ENCODE data around the gene ABL2.
"Not testable (repeated sequence)": the region's sequence is repeated elsewhere in the genome, so short reads cannot be mapped to it uniquely, and the experiment has no call there.

The ABL2 gene

DNA sequence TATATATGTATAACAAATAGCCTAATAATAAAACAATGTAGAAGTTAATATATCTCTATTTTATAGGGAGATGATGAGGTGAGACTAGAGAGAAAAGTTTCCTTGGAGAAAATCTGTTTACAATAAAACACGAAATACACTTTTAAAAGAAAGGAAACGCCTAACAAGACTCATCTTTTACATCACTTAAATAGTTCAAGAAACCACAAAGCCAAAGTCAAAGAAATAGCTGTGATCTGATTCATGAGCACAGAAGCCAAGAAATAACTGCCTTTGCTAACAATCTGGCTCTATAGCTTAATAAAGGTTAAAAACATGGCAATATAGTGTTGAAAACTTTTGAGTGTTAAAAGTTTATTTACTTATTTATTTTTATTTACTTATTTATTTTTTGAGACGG is 86.2 kb downstream of the ABL2 start:
- Histone ChIP-seq H3K4me1 (ENCODE audit: control insufficient read depth, insufficient read depth, low read depth, low read length) (peaks cover 10% of the 10 kb centered on the region), H3K18ac (ENCODE audit: low read depth in 1 of 2, low read length in 2 of 2) (no peak overlapping the region)
- WGBS, result 21% methylated on average over 2 of the region's 3 CpGs

DNA sequence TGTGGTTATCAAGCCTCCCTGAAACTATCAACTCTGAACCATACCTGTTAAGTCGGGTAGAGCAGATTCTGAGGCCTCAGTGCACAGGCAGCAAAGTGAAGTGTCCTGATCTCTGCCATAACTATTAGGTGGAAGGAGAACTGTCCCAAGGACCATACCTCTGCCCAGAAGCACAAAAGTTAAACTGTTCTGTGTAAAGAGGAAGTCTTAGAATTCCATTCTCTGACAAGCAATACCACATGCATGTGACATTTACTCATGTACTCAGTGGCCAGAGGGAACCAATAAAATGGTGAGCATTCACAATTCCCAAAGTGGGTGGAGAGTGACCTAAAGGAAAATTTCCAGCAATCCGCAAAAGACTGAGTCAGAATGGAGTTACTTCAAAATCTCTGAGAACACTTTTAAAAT is 86.6 kb downstream of the ABL2 start:
- Histone ChIP-seq H3K36me3 (ENCODE audit: control insufficient read depth in 1 of 2, insufficient read depth in 2 of 2, low read depth in 1 of 2, low read length in 2 of 2) (peaks cover 12 to 27% of the 10 kb centered on the region in 2 experiments), H3K18ac (ENCODE audit: low read depth in 1 of 2, low read length in 2 of 2) (peak overlapping the region; percentile 11 to 28), H3K4ac (ENCODE audit: low read depth in 1 of 2, low read length in 2 of 2) (no peak overlapping the region), H2BK12ac (ENCODE audit: low read length in 2 of 2) (no peak overlapping the region), H3K4me3 (ENCODE audit: insufficient read depth in 1 of 2, low read depth in 1 of 2, low read length in 2 of 2) (peak overlapping the region; percentile 20 to 92), H4K8ac (ENCODE audit: low read length) (no peak overlapping the region), H2AK5ac (ENCODE audit: low read length, severe bottlenecking) (peak overlapping the region; percentile 12), H3K4me1 (ENCODE audit: control insufficient read depth, insufficient read depth, low read depth, low read length) (peaks cover 10% of the 10 kb centered on the region), H3K9me3 (ENCODE audit: control insufficient read depth, low read length) (no peaks in the 10 kb centered on the region), H2AFZ (ENCODE audit: low read depth, low read length) (no peak overlapping the region), H3K27me3 (ENCODE audit: control insufficient read depth in 1 of 2, insufficient read depth in 1 of 2, low read length in 2 of 2) (no peaks in the 10 kb centered on the region), H4K91ac (ENCODE audit: low read length) (no peak overlapping the region), H3K79me1 (replicated peaks; ENCODE audit: low read length, poor library complexity, severe bottlenecking) (peaks cover 5% of the 10 kb centered on the region), H3K9ac (ENCODE audit: low read length) (peak overlapping the region; percentile 99), H3K4me2 (ENCODE audit: low read length, poor library complexity, severe bottlenecking) (peak overlapping the region; percentile 17), H2BK15ac (ENCODE audit: low read depth, poor library complexity, severe bottlenecking) (no peak overlapping the region), H2BK120ac (ENCODE audit: low read depth, low read length) (no peak overlapping the region), H3K23ac (ENCODE audit: low read length in 2 of 2) (no peak overlapping the region), H3K27ac (ENCODE audit: low read length, poor library complexity, severe bottlenecking) (peak overlapping the region; percentile 90), H3K14ac (ENCODE audit: low read length in 2 of 2) (no peak overlapping the region), H2BK5ac (ENCODE audit: low read depth, low read length, poor library complexity, severe bottlenecking) (peak overlapping the region; percentile 86)
- peak; percentile 99 for DNase-seq
- WGBS, result 0% methylated on average over 1 of the region's 2 CpGs

More for the DNA sequence above, 86.2 kb downstream of the ABL2 start:
- Histone ChIP-seq H3K4ac (ENCODE audit: low read depth in 1 of 2, low read length in 2 of 2) (no peak overlapping the region), H2AFZ (ENCODE audit: low read depth, low read length) (no peak overlapping the region), H3K9me3 (ENCODE audit: control insufficient read depth, low read length) (no peaks in the 10 kb centered on the region), H3K36me3 (ENCODE audit: control insufficient read depth in 1 of 2, insufficient read depth in 2 of 2, low read depth in 1 of 2, low read length in 2 of 2) (peaks cover 15 to 25% of the 10 kb centered on the region in 2 experiments), H2AK5ac (ENCODE audit: low read length, severe bottlenecking) (no peak overlapping the region), H3K4me2 (ENCODE audit: low read length, poor library complexity, severe bottlenecking) (no peak overlapping the region), H3K9ac (ENCODE audit: low read length) (peak overlapping the region; percentile 99), H3K27me3 (ENCODE audit: control insufficient read depth in 1 of 2, insufficient read depth in 1 of 2, low read length in 2 of 2) (no peaks in the 10 kb centered on the region), H3K14ac (ENCODE audit: low read length in 2 of 2) (no peak overlapping the region), H3K27ac (ENCODE audit: low read length, poor library complexity, severe bottlenecking) (peak overlapping the region; percentile 90), H2BK120ac (ENCODE audit: low read depth, low read length) (no peak overlapping the region), H4K91ac (ENCODE audit: low read length) (no peak overlapping the region), H2BK12ac (ENCODE audit: low read length in 2 of 2) (no peak overlapping the region), H4K8ac (ENCODE audit: low read length) (no peak overlapping the region), H2BK15ac (ENCODE audit: low read depth, poor library complexity, severe bottlenecking) (no peak overlapping the region), H3K4me3 (ENCODE audit: insufficient read depth in 1 of 2, low read depth in 1 of 2, low read length in 2 of 2) (peak overlapping the region in 1 of 2 experiments; percentile 92), H3K23ac (ENCODE audit: low read length in 2 of 2) (no peak overlapping the region), H2BK5ac (ENCODE audit: low read depth, low read length, poor library complexity, severe bottlenecking) (no peak overlapping the region), H3K79me1 (replicated peaks; ENCODE audit: low read length, poor library complexity, severe bottlenecking) (peaks cover 8% of the 10 kb centered on the region)
- peak; percentile 96 for DNase-seq

DNA sequence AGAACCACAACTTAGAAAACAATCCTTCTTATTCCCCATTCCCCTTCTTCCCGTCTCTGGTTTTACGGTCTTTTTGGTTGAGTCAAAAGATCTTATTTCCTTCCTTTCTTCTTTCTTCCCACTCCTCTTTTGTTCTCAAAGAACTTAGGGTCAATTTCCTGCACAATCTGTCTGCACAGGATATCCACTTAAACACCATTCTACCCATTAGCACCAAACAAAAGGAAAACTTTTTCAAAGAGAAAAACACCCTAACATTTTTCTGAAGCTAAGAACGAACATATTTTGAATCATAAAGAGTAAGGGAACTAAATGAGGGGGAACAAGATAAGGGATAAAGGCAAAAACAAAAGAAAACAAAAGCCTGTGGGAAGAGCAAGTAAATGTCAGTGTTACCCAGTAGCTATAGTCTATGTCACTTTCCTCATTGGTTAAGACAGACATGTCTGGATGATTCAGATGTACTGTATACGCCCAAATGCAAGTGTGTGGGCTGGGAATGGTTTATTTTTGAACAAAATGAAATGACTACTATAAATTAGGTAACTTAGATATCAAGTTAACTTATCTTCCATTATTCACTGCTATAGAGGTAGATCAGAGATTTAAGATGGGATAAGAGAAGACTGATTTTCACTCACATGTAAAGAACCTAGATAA is 87.8 kb downstream of the ABL2 start:
- H4K8ac ChIP-seq (ENCODE audit: low read length), result no peak overlapping the region
- H2AK5ac ChIP-seq (ENCODE audit: low read length, severe bottlenecking), result no peak overlapping the region
- no peak overlapping the region for H2BK15ac ChIP-seq (ENCODE audit: low read depth, poor library complexity, severe bottlenecking)
- H3K27me3 ChIP-seq (ENCODE audit: control insufficient read depth in 1 of 2, insufficient read depth in 1 of 2, low read length in 2 of 2), result no peaks in the 10 kb centered on the region
- DNase-seq, result peak; percentile 86
- H2BK12ac ChIP-seq (ENCODE audit: low read length in 2 of 2), result no peak overlapping the region
- H3K27ac ChIP-seq (ENCODE audit: low read length, poor library complexity, severe bottlenecking), result peak overlapping the region; percentile 76
- no peak overlapping the region for H4K91ac ChIP-seq (ENCODE audit: low read length)
- no peak overlapping the region for H3K4me2 ChIP-seq (ENCODE audit: low read length, poor library complexity, severe bottlenecking)
- peak overlapping the region in 1 of 2 experiments; percentile 92 for H3K4me3 ChIP-seq (ENCODE audit: insufficient read depth in 1 of 2, low read depth in 1 of 2, low read length in 2 of 2)
- no peak overlapping the region for H3K14ac ChIP-seq (ENCODE audit: low read length in 2 of 2)
- no peak overlapping the region for H3K18ac ChIP-seq (ENCODE audit: low read depth in 1 of 2, low read length in 2 of 2)
- no peak overlapping the region for H2AFZ ChIP-seq (ENCODE audit: low read depth, low read length)
- H3K79me1 ChIP-seq (replicated peaks; ENCODE audit: low read length, poor library complexity, severe bottlenecking), result peaks cover 4% of the 10 kb centered on the region
- H3K9ac ChIP-seq (ENCODE audit: low read length), result peak overlapping the region; percentile 99
- H3K4me1 ChIP-seq (ENCODE audit: control insufficient read depth, insufficient read depth, low read depth, low read length), result peaks cover 12% of the 10 kb centered on the region
- H3K23ac ChIP-seq (ENCODE audit: low read length in 2 of 2), result no peak overlapping the region
- 13% methylated on average over 3 of the region's 4 CpGs for WGBS
- no peak overlapping the region for H2BK120ac ChIP-seq (ENCODE audit: low read depth, low read length)
- H3K36me3 ChIP-seq (ENCODE audit: control insufficient read depth in 1 of 2, insufficient read depth in 2 of 2, low read depth in 1 of 2, low read length in 2 of 2), result peaks cover 12 to 32% of the 10 kb centered on the region in 2 experiments
- no peak overlapping the region for H2BK5ac ChIP-seq (ENCODE audit: low read depth, low read length, poor library complexity, severe bottlenecking)
- H3K9me3 ChIP-seq (ENCODE audit: control insufficient read depth, low read length), result no peaks in the 10 kb centered on the region
- H3K4ac ChIP-seq (ENCODE audit: low read depth in 1 of 2, low read length in 2 of 2), result no peak overlapping the region

DNA sequence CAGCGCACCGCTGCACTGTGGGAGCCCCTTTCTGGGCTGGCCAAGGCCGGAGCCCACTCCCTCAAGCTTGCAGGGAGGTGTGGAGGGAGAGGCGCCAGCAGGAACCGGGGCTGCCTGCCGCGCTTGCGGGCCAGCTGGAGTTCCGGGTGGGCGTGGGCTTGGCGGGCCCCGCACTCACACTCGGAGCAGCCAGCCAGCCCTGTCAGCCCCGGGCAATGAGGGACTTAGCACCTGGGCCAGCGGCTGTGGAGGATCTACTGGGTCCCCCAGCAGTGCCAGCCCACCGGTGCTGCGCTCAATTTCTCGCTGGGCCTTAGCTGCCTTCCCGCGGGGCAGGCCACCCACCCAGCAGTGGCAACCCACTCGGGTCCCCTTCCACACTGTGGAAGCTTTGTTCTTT is 90.7 kb downstream of the ABL2 start:
- not testable (repeated sequence) for H2BK12ac ChIP-seq (ENCODE audit: low read length in 2 of 2); H2AK5ac ChIP-seq (ENCODE audit: low read length, severe bottlenecking); H2AFZ ChIP-seq (ENCODE audit: low read depth, low read length); H4K91ac ChIP-seq (ENCODE audit: low read length); H3K4me2 ChIP-seq (ENCODE audit: low read length, poor library complexity, severe bottlenecking); H3K27me3 ChIP-seq (ENCODE audit: control insufficient read depth in 1 of 2, insufficient read depth in 1 of 2, low read length in 2 of 2); DNase-seq; H3K79me1 ChIP-seq (replicated peaks; ENCODE audit: low read length, poor library complexity, severe bottlenecking); H3K18ac ChIP-seq (ENCODE audit: low read depth in 1 of 2, low read length in 2 of 2); H3K14ac ChIP-seq (ENCODE audit: low read length in 2 of 2); H3K27ac ChIP-seq (ENCODE audit: low read length, poor library complexity, severe bottlenecking); H2BK5ac ChIP-seq (ENCODE audit: low read depth, low read length, poor library complexity, severe bottlenecking); H3K4ac ChIP-seq (ENCODE audit: low read depth in 1 of 2, low read length in 2 of 2); H2BK120ac ChIP-seq (ENCODE audit: low read depth, low read length); H4K8ac ChIP-seq (ENCODE audit: low read length); H3K9me3 ChIP-seq (ENCODE audit: control insufficient read depth, low read length); H3K23ac ChIP-seq (ENCODE audit: low read length in 2 of 2); H2BK15ac ChIP-seq (ENCODE audit: low read depth, poor library complexity, severe bottlenecking)
- H3K9ac ChIP-seq (ENCODE audit: low read length), result peak overlapping the region; percentile 80
- 97% methylated on average over 21 of the region's 21 CpGs for WGBS
- H3K36me3 ChIP-seq (ENCODE audit: control insufficient read depth in 1 of 2, insufficient read depth in 2 of 2, low read depth in 1 of 2, low read length in 2 of 2), result peaks cover 16 to 37% of the 10 kb centered on the region in 2 experiments
- H3K4me1 ChIP-seq (ENCODE audit: control insufficient read depth, insufficient read depth, low read depth, low read length), result peaks cover 12% of the 10 kb centered on the region
- H3K4me3 ChIP-seq (ENCODE audit: insufficient read depth in 1 of 2, low read depth in 1 of 2, low read length in 2 of 2), result peak overlapping the region in 1 of 2 experiments; percentile 92
